Cardiac muscle cell (in vitro differentiated cells and primary cell): ENCODE data around the gene VAPA. TPM values are rescaled to one million over a fixed set of nuclear protein-coding genes. Genes with fewer than 3 reads are reported as not detected.
A peak's percentile ranks its signal among the peaks of the same experiment; 100 is the strongest.

Experiments
- DNase-seq, 2 donors: peaks; one replicate each; pipeline versions ENCODE4 v3.0.0 to v3.0.0-alpha.2; 2010 to 2017; ENCODE audit warnings: low read depth in 1 of 2, low spot score in 1 of 2
- H3K27ac ChIP-seq: fragments of 200-600 bp; sonication (generic); 2 replicates; pipeline ENCODE4 v1.5.1; 2016
- H3K27me3 ChIP-seq: fragments of 200-600 bp; sonication (generic); 2 replicates; pipeline ENCODE4 v1.6.0; 2016; ENCODE audit warnings: control low read depth
- H3K36me3 ChIP-seq: fragments of 200-600 bp; sonication (generic); 2 replicates; pipeline ENCODE4 v1.5.1; 2016; ENCODE audit warnings: control low read depth
- H3K4me1 ChIP-seq: fragments of 200-600 bp; sonication (generic); 2 replicates; pipeline ENCODE4 v1.8.1; 2017; ENCODE audit warnings: low read depth, mild to moderate bottlenecking, mixed run types
- H3K4me3 ChIP-seq: fragments of 200-600 bp; sonication (generic); 2 replicates; pipeline ENCODE4 v1.5.1; 2016; ENCODE audit warnings: mild to moderate bottlenecking
- H3K9me3 ChIP-seq: fragments of 200-600 bp; sonication (generic); 2 replicates; pipeline ENCODE4 v1.5.1; 2017; ENCODE audit warnings: low read depth, mild to moderate bottlenecking, control low read depth
- CTCF ChIP-seq: IDR thresholded peaks from 2 replicates; pipeline ENCODE4 v1.5.1; 2012; ENCODE audit warnings: low read depth, mild to moderate bottlenecking, low read length
- polyA plus RNA-seq: library from polyadenylated mRNA; unstranded; fragments of >200 nt; fragmentation: Nextera tagmentation; extraction: Ambion mirVana; gene quantifications from 2 replicates; pipeline ENCODE4 v1.2.1, GENCODE V29; 2016
- total RNA-seq: library from RNA; depleted of rRNA; stranded (reverse); fragments of >200 nt; gene quantifications from 2 replicates; pipeline ENCODE4 v1.2.3, GENCODE V29; 2016

Gene VAPA
- total and polyA plus RNA-seq, 2 experiments from 2014 or later, result 137 to 215 TPM

GRCh38 chr18:9965711-9966624 lies 52.2 kb downstream of the VAPA start:
- Histone ChIP-seq H3K9me3 (no peaks in the 10 kb centered on the region), H3K27me3 (no peaks in the 10 kb centered on the region), H3K4me1 (no peaks in the 10 kb centered on the region), H3K36me3 (no peaks in the 10 kb centered on the region), H3K4me3 (no peak overlapping the region), H3K27ac (no peak overlapping the region)
- no peak for TF ChIP-seq CTCF
- peak in 1 of 2 donors; percentile 89 for DNase-seq

GRCh38 chr18:9968081-9968848 lies 54.4 kb downstream of the VAPA start:
- Histone ChIP-seq H3K27me3 (no peaks in the 10 kb centered on the region), H3K4me3 (no peak overlapping the region), H3K9me3 (no peaks in the 10 kb centered on the region), H3K4me1 (no peaks in the 10 kb centered on the region), H3K27ac (no peak overlapping the region), H3K36me3 (no peaks in the 10 kb centered on the region)
- TF ChIP-seq CTCF, result no peak
- DNase-seq, result peak in 1 of 2 donors; percentile 60

- no peak overlapping the region for H3K4me3 ChIP-seq
- no peak for TF ChIP-seq CTCF
- H3K4me1 ChIP-seq, result no peaks in the 10 kb centered on the region
- no peaks in the 10 kb centered on the region for H3K9me3 ChIP-seq
- H3K27ac ChIP-seq, result no peak overlapping the region
- no peaks in the 10 kb centered on the region for H3K27me3 ChIP-seq
- H3K36me3 ChIP-seq, result no peaks in the 10 kb centered on the region
- no peak for DNase-seq
Measured at GRCh38 chr18:9969247-9969646, 55.4 kb downstream of the VAPA start.

GRCh38 chr18:9971313-9971920 lies 57.6 kb downstream of the VAPA start:
- Histone ChIP-seq H3K9me3 (no peaks in the 10 kb centered on the region), H3K27me3 (no peaks in the 10 kb centered on the region), H3K27ac (no peak overlapping the region), H3K36me3 (no peaks in the 10 kb centered on the region), H3K4me3 (no peak overlapping the region), H3K4me1 (no peaks in the 10 kb centered on the region)
- DNase-seq, result peak; percentile 81 to 89
- TF ChIP-seq CTCF, result peak; percentile 56

- H3K27me3 ChIP-seq, result no peaks in the 10 kb centered on the region
- no peak for TF ChIP-seq CTCF
- H3K4me3 ChIP-seq, result no peak overlapping the region
- H3K36me3 ChIP-seq, result no peaks in the 10 kb centered on the region
- H3K9me3 ChIP-seq, result no peaks in the 10 kb centered on the region
- DNase-seq, result no peak
- H3K4me1 ChIP-seq, result no peaks in the 10 kb centered on the region
- no peak overlapping the region for H3K27ac ChIP-seq
Measured at GRCh38 chr18:9973470-9973869, 59.7 kb downstream of the VAPA start.
